ENCODE measurements around the gene TNFRSF4.

DNA sequence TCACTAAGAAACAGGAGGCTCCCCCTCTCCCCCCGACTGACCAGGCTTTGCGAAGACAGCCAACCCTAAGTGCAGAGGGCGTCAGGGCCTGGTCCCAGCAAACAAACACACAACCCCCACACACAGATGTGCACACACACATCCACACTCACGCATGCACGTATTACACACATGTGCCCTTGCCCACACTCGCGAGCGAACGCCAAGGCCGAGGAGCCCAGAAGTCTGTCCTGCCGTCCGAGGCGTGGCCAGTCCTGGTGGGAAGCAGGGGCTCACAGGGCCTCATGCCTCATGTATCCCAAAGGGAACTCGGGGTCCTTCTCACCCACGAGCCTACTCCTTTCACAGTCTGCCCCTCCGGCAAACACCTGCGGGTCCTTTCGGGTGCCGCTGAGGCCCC lies 15.8 kb upstream of the TNFRSF4 start:
- TF ChIP-seq, protein P1, sequence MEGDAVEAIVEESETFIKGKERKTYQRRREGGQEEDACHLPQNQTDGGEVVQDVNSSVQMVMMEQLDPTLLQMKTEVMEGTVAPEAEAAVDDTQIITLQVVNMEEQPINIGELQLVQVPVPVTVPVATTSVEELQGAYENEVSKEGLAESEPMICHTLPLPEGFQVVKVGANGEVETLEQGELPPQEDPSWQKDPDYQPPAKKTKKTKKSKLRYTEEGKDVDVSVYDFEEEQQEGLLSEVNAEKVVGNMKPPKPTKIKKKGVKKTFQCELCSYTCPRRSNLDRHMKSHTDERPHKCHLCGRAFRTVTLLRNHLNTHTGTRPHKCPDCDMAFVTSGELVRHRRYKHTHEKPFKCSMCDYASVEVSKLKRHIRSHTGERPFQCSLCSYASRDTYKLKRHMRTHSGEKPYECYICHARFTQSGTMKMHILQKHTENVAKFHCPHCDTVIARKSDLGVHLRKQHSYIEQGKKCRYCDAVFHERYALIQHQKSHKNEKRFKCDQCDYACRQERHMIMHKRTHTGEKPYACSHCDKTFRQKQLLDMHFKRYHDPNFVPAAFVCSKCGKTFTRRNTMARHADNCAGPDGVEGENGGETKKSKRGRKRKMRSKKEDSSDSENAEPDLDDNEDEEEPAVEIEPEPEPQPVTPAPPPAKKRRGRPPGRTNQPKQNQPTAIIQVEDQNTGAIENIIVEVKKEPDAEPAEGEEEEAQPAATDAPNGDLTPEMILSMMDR (conservative IDR thresholded peaks at IDR 0.05 in 1 of 2, IDR thresholded peaks at IDR 0.05 in 1 of 2; ENCODE audit: extremely low read depth in 1 of 2, insufficient read depth in 1 of 2, low read depth in 1 of 2, low read length in 2 of 2): no peak
- no peak for TF ChIP-seq EZH2 (IDR thresholded peaks at IDR 0.05; ENCODE audit: borderline replicate concordance, low read length)
